ENCODE results near the gene TAF10. TPM values are rescaled to one million over a fixed set of nuclear protein-coding genes. Genes with fewer than 3 reads are reported as not detected.

TAF10 gene
- total RNA-seq, 4 donors from 2014 or later = 35.7 to 114 (median 53.8) TPM

GRCh38 chr11:6565988-6566703 lies 45.9 kb downstream of the TAF10 start:
- in situ Hi-C loops (cut with MboI; ENCODE audit: low pct_ligation_motif_present in 1 of 4, low pct_unique_long_range_greater_than_20kb in 1 of 4, low sequenced_read_pairs in 3 of 4) = no loop called here
- no peaks in the 10 kb centered on the region for H3K36me3 ChIP-seq
- intact Hi-C loops (cut with DNase I; ENCODE audit: low total_unique reads) = no loop called here
- H3K4me1 ChIP-seq = no peaks in the 10 kb centered on the region
- H3K27me3 ChIP-seq = no peaks in the 10 kb centered on the region
- no peak overlapping the region for H3K27ac ChIP-seq
- TF ChIP-seq EP300 (IDR thresholded peaks at IDR 0.05; ENCODE audit: low read depth) (no peak), POLR2A (IDR thresholded peaks at IDR 0.05) (no peak), POLR2AphosphoS5 (IDR thresholded peaks at IDR 0.05) (no peak)
- TF ChIP-seq, protein P1, sequence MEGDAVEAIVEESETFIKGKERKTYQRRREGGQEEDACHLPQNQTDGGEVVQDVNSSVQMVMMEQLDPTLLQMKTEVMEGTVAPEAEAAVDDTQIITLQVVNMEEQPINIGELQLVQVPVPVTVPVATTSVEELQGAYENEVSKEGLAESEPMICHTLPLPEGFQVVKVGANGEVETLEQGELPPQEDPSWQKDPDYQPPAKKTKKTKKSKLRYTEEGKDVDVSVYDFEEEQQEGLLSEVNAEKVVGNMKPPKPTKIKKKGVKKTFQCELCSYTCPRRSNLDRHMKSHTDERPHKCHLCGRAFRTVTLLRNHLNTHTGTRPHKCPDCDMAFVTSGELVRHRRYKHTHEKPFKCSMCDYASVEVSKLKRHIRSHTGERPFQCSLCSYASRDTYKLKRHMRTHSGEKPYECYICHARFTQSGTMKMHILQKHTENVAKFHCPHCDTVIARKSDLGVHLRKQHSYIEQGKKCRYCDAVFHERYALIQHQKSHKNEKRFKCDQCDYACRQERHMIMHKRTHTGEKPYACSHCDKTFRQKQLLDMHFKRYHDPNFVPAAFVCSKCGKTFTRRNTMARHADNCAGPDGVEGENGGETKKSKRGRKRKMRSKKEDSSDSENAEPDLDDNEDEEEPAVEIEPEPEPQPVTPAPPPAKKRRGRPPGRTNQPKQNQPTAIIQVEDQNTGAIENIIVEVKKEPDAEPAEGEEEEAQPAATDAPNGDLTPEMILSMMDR (IDR thresholded peaks at IDR 0.05) = no peak
- DNase-seq = no peak
- no peaks in the 10 kb centered on the region for H3K9me3 ChIP-seq
- 98 to 100% methylated on average over 1 to 5 of the region's 5 CpGs for WGBS, 2 donors (ENCODE audit: low coverage in 1 of 2)
- no peak overlapping the region for H3K4me3 ChIP-seq

GRCh38 chr11:6565325-6565724 lies 46.7 kb downstream of the TAF10 start:
- Histone ChIP-seq H3K27ac (no peak overlapping the region), H3K36me3 (no peaks in the 10 kb centered on the region), H3K4me1 (no peaks in the 10 kb centered on the region), H3K9me3 (no peaks in the 10 kb centered on the region), H3K27me3 (no peaks in the 10 kb centered on the region), H3K4me3 (no peak overlapping the region)
- no peak for TF ChIP-seq EP300 (IDR thresholded peaks at IDR 0.05; ENCODE audit: low read depth)
- TF ChIP-seq, protein P1 (IDR thresholded peaks at IDR 0.05) = no peak
- TF ChIP-seq POLR2AphosphoS5 (IDR thresholded peaks at IDR 0.05) = no peak
- TF ChIP-seq POLR2A (IDR thresholded peaks at IDR 0.05) = no peak
- 84 to 92% methylated on average over 2 of the region's 2 CpGs for WGBS, 2 donors (ENCODE audit: low coverage in 1 of 2)
- in situ Hi-C loops (cut with MboI; ENCODE audit: low pct_ligation_motif_present in 1 of 4, low pct_unique_long_range_greater_than_20kb in 1 of 4, low sequenced_read_pairs in 3 of 4) (no loop called here), intact Hi-C loops (cut with DNase I; ENCODE audit: low total_unique reads) (no loop called here)
- DNase-seq = no peak

DNA sequence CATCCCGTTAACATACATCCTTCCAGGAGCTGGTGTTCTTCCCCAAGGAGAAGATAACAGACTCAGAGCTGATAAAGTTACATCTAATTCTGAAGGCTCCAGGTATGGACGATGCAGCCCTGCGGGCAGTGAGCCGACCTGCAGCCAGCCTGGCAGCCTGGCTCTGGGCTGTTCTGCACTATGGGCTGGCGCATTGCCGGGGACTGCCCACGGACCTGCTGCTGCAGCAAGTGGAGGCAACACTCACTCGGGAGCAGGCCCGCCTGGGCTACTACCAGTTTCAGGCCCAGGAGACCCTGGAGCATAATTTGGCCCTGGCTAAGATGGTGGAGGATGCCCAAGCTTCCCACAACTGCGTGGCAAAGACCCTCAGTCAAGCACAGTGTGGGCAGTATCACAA lies 48.3 kb downstream of the TAF10 start:
- Histone ChIP-seq H3K36me3 (no peaks in the 10 kb centered on the region), H3K4me1 (no peaks in the 10 kb centered on the region), H3K27ac (no peak overlapping the region), H3K9me3 (no peaks in the 10 kb centered on the region), H3K27me3 (no peaks in the 10 kb centered on the region), H3K4me3 (no peak overlapping the region)
- TF ChIP-seq, protein P1 (IDR thresholded peaks at IDR 0.05) = no peak
- TF ChIP-seq POLR2AphosphoS5 (IDR thresholded peaks at IDR 0.05) (no peak), POLR2A (IDR thresholded peaks at IDR 0.05) (no peak), EP300 (IDR thresholded peaks at IDR 0.05; ENCODE audit: low read depth) (no peak)
- DNase-seq = no peak
- in situ Hi-C loops (cut with MboI; ENCODE audit: low pct_ligation_motif_present in 1 of 4, low pct_unique_long_range_greater_than_20kb in 1 of 4, low sequenced_read_pairs in 3 of 4) = no loop called here
- intact Hi-C loops (cut with DNase I; ENCODE audit: low total_unique reads) = no loop called here
- WGBS, 2 donors (ENCODE audit: low coverage in 1 of 2) = 88% methylated on average over 10 of the region's 10 CpGs; no CpG with 5 or more reads in 1 of the 2 donors

GRCh38 chr11:6563121-6563619 lies 48.8 kb downstream of the TAF10 start:
- in situ Hi-C loops (cut with MboI; ENCODE audit: low pct_ligation_motif_present in 1 of 4, low pct_unique_long_range_greater_than_20kb in 1 of 4, low sequenced_read_pairs in 3 of 4) (no loop called here), intact Hi-C loops (cut with DNase I; ENCODE audit: low total_unique reads) (no loop called here)
- no peaks in the 10 kb centered on the region for H3K36me3 ChIP-seq
- no peaks in the 10 kb centered on the region for H3K27me3 ChIP-seq
- TF ChIP-seq POLR2AphosphoS5 (IDR thresholded peaks at IDR 0.05) (no peak), EP300 (IDR thresholded peaks at IDR 0.05; ENCODE audit: low read depth) (no peak), POLR2A (IDR thresholded peaks at IDR 0.05) (no peak)
- TF ChIP-seq, protein P1 (IDR thresholded peaks at IDR 0.05) = no peak
- no peak overlapping the region for H3K4me3 ChIP-seq
- no peak overlapping the region for H3K27ac ChIP-seq
- no peak for DNase-seq
- H3K4me1 ChIP-seq = no peaks in the 10 kb centered on the region
- WGBS, 2 donors (ENCODE audit: low coverage in 1 of 2) = 89 to 92% methylated on average over 2 to 4 of the region's 4 CpGs
- H3K9me3 ChIP-seq = no peaks in the 10 kb centered on the region

Data from transverse colon (tissue), 4 donors.